ENCODE data around the gene PGM1.
"Not testable (repeated sequence)": the region's sequence is repeated elsewhere in the genome, so short reads cannot be mapped to it uniquely, and the experiment has no call there.

PGM1 gene

GRCh38 chr1:63593303-63593885 lies at the start of gene PGM1:
Gene PGM1, plus strand, starts transcription at chr1:63593411. Its CDS starts 78 bp downstream, at chr1:63593489.
- DNase-seq = peak; percentile 82

GRCh38 chr1:63545780-63546179 lies 47.4 kb upstream of the PGM1 start:
- DNase-seq = peak; percentile 21

DNA sequence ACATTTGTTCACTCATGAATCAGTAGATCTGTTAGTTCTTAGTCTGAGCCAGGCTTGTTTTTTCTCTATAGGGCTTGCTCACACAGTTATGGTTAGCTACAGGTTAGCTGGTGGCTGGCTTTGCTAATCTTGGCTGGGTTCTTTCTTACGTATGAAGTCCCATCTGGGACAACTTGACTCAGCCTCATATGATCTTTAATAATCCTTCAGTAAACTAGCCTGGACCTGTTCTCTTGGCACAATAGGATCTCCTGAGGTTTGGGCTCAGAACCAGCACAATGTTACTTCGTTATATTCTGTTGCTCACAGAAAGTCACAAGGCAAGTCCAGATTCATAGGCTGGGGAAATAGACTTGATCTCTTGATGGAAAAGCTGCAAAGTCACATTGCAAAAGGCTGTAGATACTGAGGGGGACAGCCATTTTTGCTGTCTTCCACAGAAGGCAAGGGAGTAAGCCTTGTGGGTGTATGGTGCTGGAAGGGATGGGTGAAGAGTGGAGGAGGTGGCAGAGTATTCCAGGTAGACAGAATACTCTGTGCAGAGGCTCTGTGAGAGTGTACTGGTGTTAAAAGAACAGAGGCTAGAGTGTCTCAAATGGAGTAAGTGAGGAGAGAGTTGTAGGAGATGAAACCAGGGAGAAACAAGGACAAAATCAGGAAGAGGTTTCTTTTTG lies 45.5 kb upstream of the PGM1 start:
- no peak for DNase-seq

- DNase-seq = no peak
Measured at GRCh38 chr1:63548303-63548702, 44.9 kb upstream of the PGM1 start.

GRCh38 chr1:63548877-63549276 lies 44.3 kb upstream of the PGM1 start:
- no peak for DNase-seq

- DNase-seq = no peak
Measured at GRCh38 chr1:63555480-63555879, 37.7 kb upstream of the PGM1 start.

DNA sequence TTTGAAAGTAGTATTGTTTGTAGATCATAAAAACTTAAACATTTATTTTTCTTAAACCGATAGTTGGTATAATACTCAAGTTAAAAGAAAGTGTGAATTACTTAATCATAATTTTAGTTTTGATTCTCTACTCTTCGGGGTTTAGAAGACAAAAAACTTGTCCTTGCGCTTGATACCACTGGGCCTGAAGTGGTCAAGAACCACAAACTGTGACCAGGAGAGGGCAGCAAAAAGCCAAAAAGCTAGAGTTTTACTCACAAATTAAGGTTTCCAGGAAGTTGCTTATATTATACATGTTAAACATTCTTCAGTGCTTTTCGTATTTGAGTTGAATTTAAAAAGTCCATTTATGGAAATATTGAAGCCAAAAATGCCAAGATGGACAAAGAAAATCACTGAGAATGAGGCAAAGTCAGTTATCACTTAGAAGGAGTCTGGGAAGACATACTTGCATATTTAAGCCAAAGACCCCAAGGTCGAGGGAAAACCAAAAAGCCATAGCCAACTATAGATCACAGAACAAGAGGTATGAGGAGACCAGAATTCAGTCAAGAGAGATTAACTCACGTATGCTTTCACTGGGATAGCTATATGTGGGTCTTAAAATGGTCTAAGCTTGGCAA lies 35.7 kb upstream of the PGM1 start:
- DNase-seq = peak; percentile 41

GRCh38 chr1:63559357-63559756 lies 33.9 kb upstream of the PGM1 start:
- DNase-seq = no peak

GRCh38 chr1:63563745-63564144 lies 29.5 kb upstream of the PGM1 start:
- DNase-seq = no peak

GRCh38 chr1:63569068-63569467 lies 24.1 kb upstream of the PGM1 start:
- no peak for DNase-seq

GRCh38 chr1:63569640-63570316 lies 23.4 kb upstream of the PGM1 start:
- no peak for DNase-seq

- DNase-seq = not testable (repeated sequence)
Measured at GRCh38 chr1:63572686-63573085, 20.5 kb upstream of the PGM1 start.

DNA sequence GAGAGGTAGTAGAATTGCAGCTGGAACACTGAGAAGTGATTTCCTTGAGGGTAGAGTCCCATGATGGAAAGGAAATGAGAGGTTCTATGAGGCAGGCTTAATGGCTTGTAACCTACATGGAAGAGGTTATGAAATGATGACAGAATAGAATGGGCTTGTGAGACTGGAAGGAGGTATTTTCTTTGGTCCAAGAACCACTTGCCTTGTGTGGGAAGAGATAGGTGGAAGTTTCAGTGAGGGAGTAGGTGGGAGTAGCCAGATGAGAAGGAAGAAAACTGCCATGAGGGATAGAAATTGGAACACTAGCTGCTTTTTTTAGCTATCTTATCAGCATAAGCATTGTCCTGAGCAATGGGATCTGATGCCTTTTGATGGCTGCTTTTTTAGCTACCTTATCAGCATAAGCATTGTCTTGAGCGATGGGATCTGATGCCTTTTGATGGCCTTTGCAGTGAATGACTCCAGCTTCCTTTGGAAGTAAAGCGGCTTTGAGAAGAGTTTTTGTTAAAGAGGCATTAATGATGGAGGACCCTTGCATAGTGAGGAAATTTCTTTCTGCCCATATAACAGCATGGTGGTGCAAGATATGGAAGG lies 18.9 kb upstream of the PGM1 start:
- DNase-seq = not testable (repeated sequence)

GRCh38 chr1:63575340-63575826 lies 17.8 kb upstream of the PGM1 start:
- peak; percentile 44 for DNase-seq

DNA sequence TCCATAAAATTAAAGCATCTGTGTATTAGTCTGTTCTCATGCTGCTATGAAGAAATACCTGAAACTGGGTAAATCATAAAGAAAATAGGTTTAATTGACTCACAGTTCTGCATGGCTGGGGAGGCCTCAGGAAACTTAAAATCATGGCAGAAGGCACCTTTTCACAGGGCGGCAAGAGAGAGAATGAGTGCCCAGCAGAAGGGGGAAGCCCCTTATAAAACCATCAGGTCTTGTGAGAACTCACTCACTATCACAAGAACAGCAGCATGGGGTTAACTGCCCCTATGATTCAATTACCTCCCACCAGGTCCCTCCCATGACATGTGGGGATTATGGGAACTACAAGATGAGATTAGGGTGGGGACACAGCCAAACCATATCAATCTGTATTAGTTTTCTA lies 6.9 kb upstream of the PGM1 start:
- DNase-seq = not testable (repeated sequence)

DNA sequence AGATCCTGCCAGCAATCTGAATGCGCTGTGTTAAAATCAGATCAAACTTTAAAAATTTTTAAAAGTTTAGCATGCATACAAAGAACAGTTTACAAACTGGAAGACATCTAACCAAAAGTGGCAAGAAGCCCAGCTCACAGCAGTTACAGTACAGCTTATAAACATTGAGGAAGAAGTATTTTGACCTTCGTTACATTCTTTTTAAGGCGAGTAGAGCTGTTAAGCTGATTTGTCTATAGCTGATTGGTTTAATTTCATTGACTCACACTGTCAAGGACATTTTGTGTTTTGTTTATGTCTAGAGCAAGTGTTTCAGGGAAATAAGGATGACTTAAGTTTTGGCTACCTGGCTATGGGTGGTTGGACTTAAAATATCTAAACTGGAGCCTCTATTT lies 3.0 kb upstream of the PGM1 start:
- no peak for DNase-seq

- DNase-seq = peak; percentile 40
Measured at GRCh38 chr1:63592536-63593302, 492 bp upstream of the PGM1 start.

DNA sequence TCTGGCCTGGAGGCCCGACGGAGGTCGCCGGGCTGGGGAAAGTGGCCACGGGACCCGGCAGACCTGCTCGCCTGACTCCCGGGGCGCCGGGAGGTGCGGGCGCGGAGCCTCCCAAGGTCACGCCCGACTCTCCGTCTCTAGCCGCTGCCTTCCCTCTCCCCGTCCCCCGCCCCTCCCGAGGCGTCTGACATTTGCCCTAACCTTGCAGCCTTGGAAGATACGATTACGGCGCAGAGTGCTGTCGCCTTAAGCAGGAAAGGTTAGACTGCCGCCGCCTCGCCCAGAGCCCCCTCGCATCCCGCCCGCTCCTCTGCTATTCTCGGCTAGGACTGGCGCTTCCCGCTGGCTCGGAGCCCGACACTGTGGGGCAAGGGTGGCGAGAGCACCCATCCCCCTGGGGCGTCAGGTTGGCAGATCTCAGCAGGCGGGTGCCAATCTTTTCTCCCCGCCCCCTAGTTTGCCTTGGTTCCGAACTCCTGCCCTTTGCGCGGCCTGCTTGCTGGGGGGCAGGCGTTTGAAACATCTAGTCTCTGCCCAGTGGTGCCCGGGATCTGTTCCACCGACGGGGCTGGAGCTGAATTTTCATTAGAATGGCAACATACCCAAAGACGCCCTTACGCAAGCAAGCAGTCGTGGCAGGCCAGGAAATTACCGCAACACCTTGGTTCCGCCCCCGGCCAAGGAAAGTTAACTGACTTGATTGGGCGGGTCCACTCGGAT lies 835 bp downstream of the PGM1 start:
- peak; percentile 82 for DNase-seq

DNA sequence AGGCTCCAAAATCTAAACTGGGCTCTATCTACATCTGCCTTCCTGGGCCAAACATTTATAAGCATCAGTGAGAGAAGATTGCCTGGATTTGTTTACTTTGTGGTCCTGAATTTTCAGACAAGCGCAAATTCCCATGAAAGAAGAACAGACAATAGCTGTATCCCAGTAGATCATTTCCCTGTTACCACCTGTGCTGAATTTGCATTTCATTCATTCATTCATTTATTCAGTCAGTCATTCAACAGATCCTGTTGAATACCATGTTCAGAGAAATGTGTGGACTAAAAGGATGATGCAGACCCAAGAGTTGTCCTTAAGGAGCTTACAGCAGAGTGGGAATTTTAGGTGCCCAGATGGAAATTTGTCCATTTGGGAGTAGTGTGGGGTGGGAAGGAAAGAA lies 2.2 kb downstream of the PGM1 start:
- no peak for DNase-seq

GRCh38 chr1:63599799-63600198 lies 6.6 kb downstream of the PGM1 start:
- DNase-seq = no peak

DNA sequence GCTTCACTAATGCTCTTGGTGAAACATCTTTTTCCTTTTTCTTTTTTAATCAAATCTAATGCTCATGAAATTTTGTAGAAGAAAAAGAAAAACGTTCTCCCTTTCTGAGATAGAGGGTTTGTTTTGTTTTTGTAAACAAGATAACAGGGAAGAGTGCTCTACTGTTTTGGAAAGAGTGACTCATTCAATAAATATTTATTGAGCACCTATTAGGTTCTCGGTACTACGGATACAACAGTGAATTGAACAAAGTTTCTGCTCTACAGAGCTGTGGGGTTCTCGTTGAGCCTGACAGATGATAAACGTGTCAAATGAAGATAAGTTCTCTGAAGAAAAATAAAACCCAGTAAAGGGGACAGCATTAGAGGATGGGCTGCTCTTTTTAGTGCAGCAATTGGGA lies 7.0 kb downstream of the PGM1 start:
- DNase-seq = no peak

GRCh38 chr1:63601061-63601460 lies 7.8 kb downstream of the PGM1 start:
- DNase-seq = no peak

All from inflammatory macrophage treated with lipopolysaccharide for 4 hours (primary cell).